RWPE2 (cell line): ENCODE results near the gene PROK2.

Source experiments
- ATAC-seq: fragments of 200-7000 bp; cut with Tn5 transposase; 3 replicates; pipeline ENCODE4 v1.9.1; 2021; ENCODE audit warnings: low read depth
- DNase-seq: peaks from one replicate; pipeline ENCODE4 v3.0.0-alpha.2; 2020; ENCODE audit warnings: low spot score
- H3K27ac ChIP-seq: fragments of 450-650 bp; 2 replicates; pipeline ENCODE4 v1.5.1; 2017; ENCODE audit warnings: mild to moderate bottlenecking; ENCODE audit not compliant: poor library complexity, severe bottlenecking
- H3K27me3 ChIP-seq: fragments of 250-450 bp; sonication (Bioruptor Pico); 2 replicates; pipeline ENCODE4 v1.5.1; 2021; ENCODE audit warnings: mild to moderate bottlenecking, moderate library complexity; ENCODE audit not compliant: insufficient read depth, poor library complexity, severe bottlenecking
- H3K36me3 ChIP-seq: fragments of 250-450 bp; sonication (Bioruptor Pico); 2 replicates; pipeline ENCODE4 v1.5.1; 2020; ENCODE audit warnings: low read depth, mild to moderate bottlenecking, moderate library complexity
- H3K4me1 ChIP-seq: fragments of 250-450 bp; sonication (Bioruptor Pico); 2 replicates; pipeline ENCODE4 v1.5.1; 2021; ENCODE audit warnings: mild to moderate bottlenecking, moderate library complexity; ENCODE audit not compliant: insufficient read depth, poor library complexity, severe bottlenecking
- H3K4me3 ChIP-seq: fragments of 250-450 bp; sonication (Bioruptor Pico); 2 replicates; pipeline ENCODE4 v1.5.1; 2021; ENCODE audit warnings: mild to moderate bottlenecking, moderate library complexity; ENCODE audit not compliant: severe bottlenecking
- H3K9me3 ChIP-seq: fragments of 250-450 bp; sonication (Bioruptor Pico); 2 replicates; pipeline ENCODE4 v1.5.1; 2021; ENCODE audit warnings: mild to moderate bottlenecking, moderate library complexity; ENCODE audit not compliant: severe bottlenecking
- CTCF ChIP-seq: fragments of 450-650 bp; IDR thresholded peaks from one replicate; pipeline ENCODE4 v1.5.1; 2017; ENCODE audit warnings: mild to moderate bottlenecking, moderate library complexity; ENCODE audit not compliant: poor library complexity, severe bottlenecking

The PROK2 gene

DNA sequence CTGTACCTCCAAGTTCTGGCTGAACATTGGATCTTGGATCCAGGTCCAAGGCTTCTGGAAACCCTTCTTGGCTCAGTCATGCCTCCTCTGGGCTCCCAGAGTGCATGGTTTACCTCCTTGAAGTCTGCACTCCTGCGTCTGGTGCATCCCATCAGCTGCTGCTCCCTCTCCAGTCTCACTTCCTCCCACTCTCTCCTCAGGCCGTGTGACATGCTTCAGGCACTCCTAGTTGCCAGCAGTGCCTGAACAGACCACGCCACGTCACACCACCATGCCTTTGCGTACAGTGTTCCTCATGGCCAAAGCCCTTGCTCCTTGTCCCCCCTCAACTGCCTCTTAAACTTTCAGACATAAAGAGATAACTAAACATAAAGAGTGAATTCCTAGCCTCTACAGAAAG lies 25.5 kb downstream of the PROK2 start:
- H3K36me3 ChIP-seq: no peaks in the 10 kb centered on the region
- ATAC-seq (no peak), DNase-seq (no peak)
- no peak overlapping the region for H3K27ac ChIP-seq
- H3K4me3 ChIP-seq: no peak overlapping the region
- TF ChIP-seq CTCF: no peak
- H3K27me3 ChIP-seq: peaks cover 8% of the 10 kb centered on the region
- H3K4me1 ChIP-seq: no peaks in the 10 kb centered on the region
- H3K9me3 ChIP-seq: no peaks in the 10 kb centered on the region

- TF ChIP-seq CTCF: no peak
- ATAC-seq: no peak
- DNase-seq: no peak
- Histone ChIP-seq H3K27ac (no peak overlapping the region), H3K4me3 (no peak overlapping the region), H3K27me3 (peaks cover 10% of the 10 kb centered on the region), H3K36me3 (no peaks in the 10 kb centered on the region), H3K4me1 (no peaks in the 10 kb centered on the region), H3K9me3 (no peaks in the 10 kb centered on the region)
These were observed 26.9 kb downstream of the PROK2 start for GRCh38 chr3:71758091-71758490.

- Histone ChIP-seq H3K4me3 (peak overlapping the region; percentile 76), H3K27ac (no peak overlapping the region), H3K36me3 (no peaks in the 10 kb centered on the region), H3K9me3 (no peaks in the 10 kb centered on the region), H3K4me1 (no peaks in the 10 kb centered on the region), H3K27me3 (peaks cover 10% of the 10 kb centered on the region)
- no peak for ATAC-seq
- no peak for TF ChIP-seq CTCF
- no peak for DNase-seq
These were observed 30.2 kb downstream of the PROK2 start for GRCh38 chr3:71754610-71755253.

DNA sequence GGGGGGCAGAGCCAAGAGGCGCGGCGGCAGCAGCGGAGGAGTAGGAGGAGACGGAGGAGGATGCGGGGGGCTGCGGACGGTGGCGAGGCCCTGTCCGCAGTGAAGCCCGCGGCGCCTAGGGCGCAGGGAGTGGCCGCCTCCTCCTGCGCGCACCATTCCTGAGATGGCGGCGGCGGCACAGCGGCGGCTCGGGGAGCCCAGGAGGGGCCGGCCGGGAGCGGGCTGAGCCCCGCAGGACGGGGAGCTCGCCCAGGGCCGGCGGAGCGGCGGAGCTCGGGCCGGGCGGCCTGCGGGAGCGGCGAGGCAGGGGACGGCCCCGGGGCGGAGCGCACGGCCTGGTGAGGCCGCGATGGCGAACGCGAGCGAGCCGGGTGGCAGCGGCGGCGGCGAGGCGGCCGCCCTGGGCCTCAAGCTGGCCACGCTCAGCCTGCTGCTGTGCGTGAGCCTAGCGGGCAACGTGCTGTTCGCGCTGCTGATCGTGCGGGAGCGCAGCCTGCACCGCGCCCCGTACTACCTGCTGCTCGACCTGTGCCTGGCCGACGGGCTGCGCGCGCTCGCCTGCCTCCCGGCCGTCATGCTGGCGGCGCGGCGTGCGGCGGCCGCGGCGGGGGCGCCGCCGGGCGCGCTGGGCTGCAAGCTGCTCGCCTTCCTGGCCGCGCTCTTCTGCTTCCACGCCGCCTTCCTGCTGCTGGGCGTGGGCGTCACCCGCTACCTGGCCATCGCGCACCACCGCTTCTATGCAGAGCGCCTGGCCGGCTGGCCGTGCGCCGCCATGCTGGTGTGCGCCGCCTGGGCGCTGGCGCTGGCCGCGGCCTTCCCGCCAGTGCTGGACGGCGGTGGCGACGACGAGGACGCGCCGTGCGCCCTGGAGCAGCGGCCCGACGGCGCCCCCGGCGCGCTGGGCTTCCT lies 31.0 kb downstream of the PROK2 start, which contains the start of gene GPR27:
Gene GPR27 (plus strand): TSS at position 155 of the 909 bp plus-strand sequence. CDS start 195 bp downstream, at position 350.
- Histone ChIP-seq H3K4me1 (no peaks in the 10 kb centered on the region), H3K27me3 (peaks cover 10% of the 10 kb centered on the region), H3K27ac (no peak within 1 kb of the TSS), H3K9me3 (no peaks in the 10 kb centered on the region), H3K36me3 (no peaks in the 10 kb centered on the region), H3K4me3 (peak within 1 kb of the TSS; percentile 76)
- TF ChIP-seq CTCF: no peak
- DNase-seq (no peak), ATAC-seq (peak; percentile 64)
